Duodenal mucosa (tissue), 2 donors: ENCODE results near the gene ABHD12.

Experiments used
- H3K27ac ChIP-seq: one replicate; pipeline ENCODE4 v1.7.0; 2013; ENCODE audit warnings: low read depth, low read length
- H3K27me3 ChIP-seq, 2 donors: one replicate each; pipeline ENCODE4 v1.7.0; 2013; ENCODE audit warnings: low read length in 2 of 2, control low read depth in 1 of 2; ENCODE audit not compliant: insufficient read depth in 2 of 2, control insufficient read depth in 1 of 2
- H3K36me3 ChIP-seq, 2 donors: one replicate each; pipeline ENCODE4 v1.7.0; 2013; ENCODE audit warnings: low read length in 2 of 2, control low read depth in 1 of 2; ENCODE audit not compliant: insufficient read depth in 2 of 2, control insufficient read depth in 1 of 2
- H3K4me1 ChIP-seq, 2 donors: one replicate each; pipeline ENCODE4 v1.7.0; 2013; ENCODE audit warnings: low read length in 2 of 2, control low read depth in 1 of 2; ENCODE audit not compliant: insufficient read depth in 2 of 2, control insufficient read depth in 1 of 2
- H3K4me3 ChIP-seq, 2 donors: one replicate each; pipeline ENCODE4 v1.7.0; 2013; ENCODE audit warnings: low read length in 2 of 2, low read depth in 1 of 2
- H3K9ac ChIP-seq, 2 donors: one replicate each; pipeline ENCODE4 v1.7.0; 2013; ENCODE audit warnings: low read length in 2 of 2, low read depth in 1 of 2
- H3K9me3 ChIP-seq, 2 donors: one replicate each; pipeline ENCODE4 v1.7.0; 2013; ENCODE audit warnings: low read length in 2 of 2, control low read depth in 1 of 2; ENCODE audit not compliant: control insufficient read depth in 1 of 2

The ABHD12 gene

GRCh38 chr20:25290646-25291431 is 99.8 kb downstream of the ABHD12 start:
- Histone ChIP-seq H3K36me3 (peaks cover 0 to 60% of the 10 kb centered on the region in 2 donors), H3K4me1 (peaks cover 4 to 15% of the 10 kb centered on the region in 2 donors)

GRCh38 chr20:25289886-25290597 is 100.6 kb downstream of the ABHD12 start:
- no peak overlapping the region for H3K27ac ChIP-seq
- peaks cover 0 to 68% of the 10 kb centered on the region in 2 donors for H3K36me3 ChIP-seq
- H3K27me3 ChIP-seq: no peaks in the 10 kb centered on the region

More at GRCh38 chr20:25290646-25291431, 99.8 kb downstream of the ABHD12 start:
- Histone ChIP-seq H3K27me3 (no peaks in the 10 kb centered on the region), H3K4me3 (no peak overlapping the region), H3K9me3 (no peaks in the 10 kb centered on the region), H3K27ac (no peak overlapping the region), H3K9ac (no peak overlapping the region)

DNA sequence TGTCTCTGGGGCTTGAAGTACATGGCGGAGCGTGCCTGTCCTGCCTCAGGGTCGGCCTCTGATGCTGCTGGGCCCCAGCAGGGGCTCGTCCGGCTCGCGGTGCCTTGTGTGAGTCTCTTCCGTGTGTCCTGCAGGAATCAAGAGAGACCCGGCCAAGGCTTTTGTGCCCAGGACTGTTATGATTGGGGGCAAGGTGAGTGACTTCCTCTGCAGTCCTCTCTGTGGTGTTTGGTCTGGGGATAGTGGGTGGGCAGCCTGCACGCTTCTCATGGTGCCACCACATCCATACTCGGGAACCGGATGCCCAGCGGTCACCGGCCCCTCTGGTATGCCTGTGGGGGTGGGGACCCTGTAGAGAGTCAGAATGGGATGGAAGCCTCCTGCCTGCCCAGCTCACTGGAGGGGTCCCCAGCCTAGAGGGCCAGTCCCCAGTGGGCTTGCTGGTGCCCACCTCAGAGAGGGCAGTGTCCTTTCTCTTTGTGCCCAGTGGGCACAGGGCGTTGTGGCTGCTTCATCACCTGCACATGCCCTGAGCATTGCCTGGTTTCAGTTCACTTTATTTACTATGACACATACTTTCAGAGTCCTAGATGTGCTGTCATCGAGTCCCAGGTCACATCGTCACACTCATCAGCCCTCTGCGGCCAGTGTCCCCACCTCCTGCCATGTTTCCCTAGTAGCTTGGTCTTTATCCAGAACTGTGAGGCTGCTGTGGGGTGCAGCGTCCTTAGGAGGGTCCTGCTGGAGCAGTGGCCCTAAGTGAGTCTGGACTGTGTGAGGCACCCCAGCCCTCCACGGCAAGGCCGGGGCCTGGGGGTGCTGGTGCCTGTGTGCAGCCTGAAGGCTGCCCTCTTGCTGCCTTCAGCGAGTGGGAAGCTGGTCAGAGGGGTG is 102.1 kb downstream of the ABHD12 start:
- peaks cover 0 to 81% of the 10 kb centered on the region in 2 donors for H3K36me3 ChIP-seq
- H3K9ac ChIP-seq: no peak overlapping the region
- peaks cover 0 to 3% of the 10 kb centered on the region in 2 donors for H3K4me1 ChIP-seq
- no peaks in the 10 kb centered on the region for H3K27me3 ChIP-seq
- H3K9me3 ChIP-seq: no peaks in the 10 kb centered on the region
- H3K27ac ChIP-seq: no peak overlapping the region
- no peak overlapping the region for H3K4me3 ChIP-seq

More at GRCh38 chr20:25289886-25290597, 100.6 kb downstream of the ABHD12 start:
- H3K9me3 ChIP-seq: no peaks in the 10 kb centered on the region
- H3K4me1 ChIP-seq: peaks cover 0 to 7% of the 10 kb centered on the region in 2 donors
- no peak overlapping the region for H3K4me3 ChIP-seq
- H3K9ac ChIP-seq: no peak overlapping the region

DNA sequence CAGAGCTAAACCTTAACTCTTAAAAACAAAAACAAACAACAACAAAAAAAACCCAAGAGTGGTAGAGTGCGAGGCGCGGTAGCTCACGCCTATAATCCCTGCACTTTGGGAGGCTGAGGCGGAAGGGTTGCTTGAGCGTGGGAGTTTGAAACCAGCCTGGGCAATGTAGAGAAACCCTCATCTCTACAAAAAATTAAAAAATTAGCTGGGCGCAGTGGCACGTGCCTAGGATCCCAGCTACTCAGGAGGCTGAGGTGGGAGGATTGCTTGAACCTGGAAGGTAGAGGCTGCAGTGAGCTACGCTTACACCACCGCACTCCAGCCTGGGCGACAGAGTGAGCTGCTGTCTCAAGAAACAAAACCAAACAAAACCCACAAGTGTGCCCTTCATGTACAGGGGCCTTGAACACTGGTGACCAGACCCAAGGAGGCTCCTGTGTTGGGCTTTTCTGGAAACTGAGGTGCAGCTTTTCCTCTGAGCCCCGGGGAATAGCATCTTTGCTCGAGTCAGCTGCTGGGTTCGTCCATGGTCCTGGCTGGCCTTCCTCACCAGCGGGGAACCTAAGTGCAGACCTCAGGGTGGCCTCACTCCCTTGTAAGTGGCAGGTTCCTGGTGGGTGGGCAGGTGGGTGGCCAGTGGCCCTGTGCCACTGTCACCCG is 102.9 kb downstream of the ABHD12 start:
- no peaks in the 10 kb centered on the region for H3K27me3 ChIP-seq
- no peaks in the 10 kb centered on the region for H3K9me3 ChIP-seq
- no peak overlapping the region for H3K9ac ChIP-seq
- no peak overlapping the region for H3K4me3 ChIP-seq
- peaks cover 0 to 3% of the 10 kb centered on the region in 2 donors for H3K4me1 ChIP-seq
- H3K27ac ChIP-seq: no peak overlapping the region
- peaks cover 0 to 83% of the 10 kb centered on the region in 2 donors for H3K36me3 ChIP-seq

DNA sequence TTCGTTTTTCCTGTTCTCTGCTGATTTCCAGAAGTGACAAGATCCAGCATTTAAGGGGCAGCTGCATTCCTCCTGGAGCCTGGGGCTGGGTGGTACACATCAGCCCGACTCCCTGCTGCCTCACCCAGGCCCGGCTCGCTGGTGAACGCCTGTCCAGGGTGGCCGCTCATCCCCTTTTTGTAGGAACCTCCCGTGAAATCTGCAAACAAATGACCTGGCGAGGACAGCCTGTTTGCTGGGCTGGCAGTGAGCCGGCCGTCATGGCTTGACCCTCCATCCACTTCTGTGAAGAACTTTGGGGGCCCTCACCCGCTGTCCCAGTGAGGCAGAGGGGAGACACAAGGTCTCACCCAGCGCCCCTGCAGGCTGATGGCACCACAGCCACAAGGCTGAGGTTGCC is 103.7 kb downstream of the ABHD12 start:
- peaks cover 0 to 81% of the 10 kb centered on the region in 2 donors for H3K36me3 ChIP-seq
- H3K27ac ChIP-seq: no peak overlapping the region
- H3K4me3 ChIP-seq: no peak overlapping the region
- H3K9ac ChIP-seq: no peak overlapping the region
- H3K4me1 ChIP-seq: peaks cover 0 to 3% of the 10 kb centered on the region in 2 donors
- no peaks in the 10 kb centered on the region for H3K27me3 ChIP-seq
- no peaks in the 10 kb centered on the region for H3K9me3 ChIP-seq

DNA sequence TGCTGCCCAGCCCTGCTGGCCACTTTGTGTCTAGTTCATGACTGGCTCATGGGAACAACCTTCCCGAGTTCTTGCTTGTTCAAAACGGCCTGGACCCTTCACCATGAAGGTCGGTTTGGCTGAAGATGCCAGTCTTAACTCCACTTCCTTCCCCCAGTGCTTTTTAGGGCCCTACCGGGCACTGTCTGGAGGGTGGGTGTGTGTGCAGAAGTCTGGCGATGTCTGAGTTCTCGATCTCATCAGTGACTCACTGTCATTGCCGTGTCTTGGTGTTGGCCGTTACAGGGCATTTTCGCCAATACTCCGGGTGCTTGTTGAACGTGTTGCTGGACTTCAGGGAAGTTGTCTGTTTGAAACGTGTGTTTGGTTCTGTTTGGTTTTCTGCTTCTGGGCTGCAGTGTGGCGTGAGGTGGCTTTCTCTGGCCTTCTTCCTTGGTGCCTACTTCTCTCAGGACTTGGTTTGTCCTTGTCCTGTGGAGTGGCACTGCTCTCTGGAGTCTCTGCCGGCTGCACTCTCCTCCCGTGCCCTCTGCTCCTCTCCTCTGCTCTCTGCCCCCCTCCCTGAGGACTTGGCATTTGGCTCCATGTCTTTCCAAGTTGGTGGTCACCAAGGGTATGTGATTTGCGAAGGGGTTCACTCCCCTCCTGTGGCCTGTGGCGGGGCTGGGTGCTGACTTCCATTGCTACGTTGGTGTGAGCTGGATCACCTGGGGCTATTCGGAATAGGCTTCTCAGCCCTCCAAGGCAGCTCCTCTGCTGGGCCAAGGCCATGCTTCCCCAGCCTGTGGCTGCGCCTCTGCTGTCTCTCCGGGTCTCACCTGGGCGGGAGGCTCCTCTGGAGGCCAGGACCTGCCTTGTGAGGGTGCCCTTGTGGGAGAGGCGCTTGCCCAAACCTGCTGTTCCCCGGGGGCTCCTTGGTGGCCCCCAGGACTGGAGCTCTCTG is 104.5 kb downstream of the ABHD12 start:
- Histone ChIP-seq H3K4me1 (peaks cover 0 to 3% of the 10 kb centered on the region in 2 donors), H3K36me3 (peaks cover under 1 to 80% of the 10 kb centered on the region in 2 donors), H3K4me3 (no peak overlapping the region), H3K27ac (no peak overlapping the region), H3K9me3 (no peaks in the 10 kb centered on the region), H3K27me3 (no peaks in the 10 kb centered on the region), H3K9ac (no peak overlapping the region)

DNA sequence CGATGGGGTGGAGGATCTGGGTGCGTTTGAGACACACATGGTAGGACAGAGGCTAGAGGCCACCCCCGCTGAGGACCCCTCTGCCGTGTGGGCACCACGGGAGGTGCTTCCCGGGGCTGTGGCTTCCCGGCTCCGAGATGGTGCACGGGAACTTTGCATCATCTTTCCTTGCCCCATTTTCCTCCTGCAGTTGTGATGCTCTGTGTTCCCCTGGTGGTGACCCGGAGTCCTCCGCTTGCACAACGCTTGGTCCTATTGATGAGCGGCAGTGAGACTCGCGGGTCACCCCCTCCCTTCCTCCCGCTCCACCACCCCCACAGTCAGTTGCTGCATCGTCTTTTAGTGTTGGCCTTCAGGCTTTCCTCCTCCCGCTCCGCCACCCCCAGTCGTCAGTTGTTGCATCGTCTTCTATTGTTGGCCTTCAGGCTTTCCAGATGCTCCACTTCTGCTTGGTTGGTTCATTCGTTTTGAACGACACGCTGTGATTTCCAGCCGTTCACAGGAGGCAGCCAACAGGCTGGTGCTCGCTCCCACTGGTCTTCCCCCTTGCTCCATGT is 105.5 kb downstream of the ABHD12 start:
- peaks cover 0 to 3% of the 10 kb centered on the region in 2 donors for H3K4me1 ChIP-seq
- H3K9ac ChIP-seq: no peak overlapping the region
- no peak overlapping the region for H3K27ac ChIP-seq
- no peaks in the 10 kb centered on the region for H3K27me3 ChIP-seq
- H3K36me3 ChIP-seq: peaks cover 10 to 80% of the 10 kb centered on the region in 2 donors
- no peak overlapping the region for H3K4me3 ChIP-seq
- H3K9me3 ChIP-seq: no peaks in the 10 kb centered on the region

DNA sequence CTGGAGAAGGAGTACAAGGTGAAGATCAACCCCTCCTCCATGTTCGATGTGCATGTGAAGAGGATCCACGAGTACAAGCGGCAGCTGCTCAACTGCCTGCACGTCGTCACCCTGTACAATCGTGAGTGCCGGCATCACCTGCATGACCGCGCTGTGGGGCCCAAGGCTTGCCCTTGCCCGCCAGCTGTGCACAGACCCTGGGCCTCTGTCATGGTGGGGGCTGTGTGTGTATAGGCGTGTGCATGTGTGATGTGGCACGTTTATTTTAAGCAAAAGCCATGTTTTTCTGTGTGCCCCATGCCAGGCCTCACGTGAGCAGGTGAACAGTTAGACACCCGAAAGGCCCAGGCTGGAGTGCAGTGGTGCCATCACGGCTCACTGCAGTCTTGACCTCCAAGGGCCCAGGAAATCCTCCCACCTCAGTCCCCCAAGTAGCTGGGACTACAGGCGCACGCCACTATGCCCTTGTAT is 106.5 kb downstream of the ABHD12 start:
- no peak overlapping the region for H3K27ac ChIP-seq
- no peak overlapping the region for H3K4me3 ChIP-seq
- H3K9ac ChIP-seq: no peak overlapping the region
- H3K36me3 ChIP-seq: peaks cover 12 to 85% of the 10 kb centered on the region in 2 donors
- no peaks in the 10 kb centered on the region for H3K27me3 ChIP-seq
- H3K4me1 ChIP-seq: peaks cover 0 to 3% of the 10 kb centered on the region in 2 donors
- no peaks in the 10 kb centered on the region for H3K9me3 ChIP-seq
